M059J (cell line): ENCODE data around the gene ZNRF2. TPM values are rescaled to one million over a fixed set of nuclear protein-coding genes. Genes with fewer than 3 reads are reported as not detected.
A peak's percentile ranks its signal among the peaks of the same experiment; 100 is the strongest.

Experiments
- DNase-seq: peaks from one replicate; pipeline ENCODE4 v3.0.0-alpha.2; 2012; ENCODE audit warnings: low read depth
- total RNA-seq: library from RNA; depleted of rRNA; stranded (reverse); fragments of >200 nt; shearing (Covaris generic); gene quantifications from 2 replicates; pipeline ENCODE4 v1.2.3, GENCODE V29; 2014; rRNA removed

Gene ZNRF2
- 10.3 and 12.1 TPM in 2 replicates for total RNA-seq

- peak; percentile 99 for DNase-seq
Measured at GRCh38 chr7:30284298-30285066, at the start of gene ZNRF2. Gene ZNRF2, plus strand, starts transcription at chr7:30284597. Its CDS starts 761 bp downstream, at chr7:30285358.

- no peak for DNase-seq
Measured at GRCh38 chr7:30237271-30237695, 47.1 kb upstream of the ZNRF2 start.

DNA sequence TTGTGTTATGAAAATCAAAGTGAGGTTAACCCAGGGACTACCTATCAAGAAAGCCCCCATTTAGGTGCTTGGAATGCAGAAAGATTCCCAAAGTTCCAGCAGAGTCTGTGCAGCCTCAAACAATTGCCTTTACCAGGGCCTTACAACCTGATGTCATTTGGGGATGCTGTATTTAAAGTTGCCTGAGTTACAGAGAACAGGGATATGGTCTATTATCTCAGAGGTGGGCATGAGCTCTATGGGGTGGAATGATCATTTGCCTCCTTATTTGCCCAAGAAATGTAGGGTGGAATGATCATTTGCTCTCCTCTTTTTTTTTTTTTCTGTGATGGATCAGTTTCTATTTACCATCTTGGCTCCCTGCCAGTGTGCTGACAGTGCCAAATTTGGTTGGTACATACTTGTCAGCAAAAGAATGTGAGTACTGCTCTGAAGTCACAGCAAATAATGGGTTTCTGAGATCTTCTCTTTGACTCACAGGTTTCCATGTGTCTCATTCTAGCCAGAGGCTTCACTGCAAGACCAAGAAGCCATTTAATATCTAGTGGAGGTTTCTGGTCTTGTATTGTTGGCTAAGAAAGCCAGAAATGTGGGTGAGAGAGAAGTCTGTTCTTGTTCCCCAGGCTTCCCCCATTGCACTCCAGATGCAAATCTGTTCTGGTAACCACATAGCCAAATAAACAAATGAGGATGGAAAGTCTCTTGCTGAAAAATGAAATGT, 45.5 kb upstream of the ZNRF2 start:
- DNase-seq, result peak; percentile 82

- peak; percentile 86 for DNase-seq
Measured at GRCh38 chr7:30240106-30240800, 44.1 kb upstream of the ZNRF2 start.

GRCh38 chr7:30241767-30242166, 42.6 kb upstream of the ZNRF2 start:
- peak; percentile 62 for DNase-seq

DNA sequence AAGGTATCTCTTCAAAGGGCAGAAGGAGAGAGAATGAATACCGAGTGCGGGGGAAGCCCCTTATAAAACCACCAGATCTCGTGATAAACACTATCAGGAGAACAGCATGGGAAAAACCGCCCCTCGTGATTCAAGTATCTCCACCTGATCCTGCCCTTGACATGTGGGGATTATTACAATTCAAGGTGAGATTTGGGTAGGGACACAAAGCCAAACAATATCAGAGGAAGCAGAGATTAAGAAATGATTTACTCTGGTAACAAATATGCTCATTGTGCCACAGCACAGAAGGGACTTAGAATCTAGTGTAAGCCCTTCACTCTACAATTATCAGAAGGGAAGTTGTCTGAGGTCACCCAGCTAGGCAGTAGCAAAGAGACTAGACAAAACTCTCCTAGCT, 40.1 kb upstream of the ZNRF2 start:
- DNase-seq, result no peak

DNA sequence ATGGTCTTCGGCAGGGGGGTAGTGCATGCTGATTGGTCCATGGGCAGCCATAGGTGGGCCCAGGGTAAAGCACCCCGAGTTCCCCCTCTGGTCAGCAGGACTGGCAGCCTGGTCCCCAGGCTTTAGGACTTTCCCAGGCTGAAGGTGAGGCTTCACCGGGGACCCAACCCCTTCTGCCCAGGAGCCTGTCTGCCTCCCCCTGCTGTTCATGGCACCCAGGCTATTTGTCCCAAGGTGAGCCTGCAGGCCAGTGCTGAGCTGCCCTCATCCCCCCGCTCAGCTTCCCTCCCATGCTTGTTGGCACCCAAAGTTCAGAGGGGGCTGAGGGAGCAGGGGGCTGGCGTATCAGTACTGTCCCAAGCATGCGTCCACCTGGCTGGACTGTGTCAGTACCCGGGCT, 38.5 kb upstream of the ZNRF2 start:
- DNase-seq, result no peak

- no peak for DNase-seq
Measured at GRCh38 chr7:30246392-30246791, 38.0 kb upstream of the ZNRF2 start.

DNA sequence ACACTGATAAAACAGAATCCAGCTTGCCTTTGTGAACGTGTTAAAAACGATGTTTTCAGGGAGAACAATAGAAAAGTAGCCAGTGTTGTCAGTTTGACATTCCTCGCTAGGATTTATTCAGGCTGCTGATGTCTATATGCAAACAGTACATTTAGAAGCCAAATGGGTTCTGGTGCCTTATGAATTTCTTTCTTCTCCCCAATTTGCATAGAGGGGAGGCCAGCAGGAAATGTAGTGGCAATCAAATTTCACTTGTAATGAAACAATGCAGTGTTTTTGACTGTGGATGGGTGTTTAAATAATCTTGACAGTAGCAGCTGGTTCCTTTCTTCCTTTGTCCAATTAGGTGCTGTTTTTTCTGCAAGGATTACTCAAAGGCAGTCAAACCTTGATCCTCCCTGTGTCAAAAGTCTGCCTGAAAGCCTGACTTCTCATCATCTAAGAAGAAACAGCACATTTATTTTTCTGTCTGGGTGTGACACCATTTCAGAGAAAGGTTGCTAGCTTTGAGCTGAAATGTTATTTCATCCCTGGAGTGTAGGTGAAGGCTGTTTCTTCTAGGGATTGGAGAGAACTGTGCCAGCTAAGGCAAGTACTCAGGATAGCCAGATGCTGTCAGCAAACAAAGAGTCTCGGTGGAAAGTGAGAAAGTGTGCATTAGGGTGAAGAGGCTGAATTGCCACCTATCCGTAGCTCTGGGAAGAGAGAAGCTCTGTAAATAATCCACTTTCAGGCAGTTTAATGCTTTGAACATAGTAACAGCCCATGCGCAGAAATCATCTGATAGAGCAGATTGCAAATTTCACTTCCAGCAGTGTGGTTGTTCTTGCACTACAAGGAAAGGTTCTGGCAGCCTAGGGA, 36.6 kb upstream of the ZNRF2 start:
- DNase-seq, result no peak

DNA sequence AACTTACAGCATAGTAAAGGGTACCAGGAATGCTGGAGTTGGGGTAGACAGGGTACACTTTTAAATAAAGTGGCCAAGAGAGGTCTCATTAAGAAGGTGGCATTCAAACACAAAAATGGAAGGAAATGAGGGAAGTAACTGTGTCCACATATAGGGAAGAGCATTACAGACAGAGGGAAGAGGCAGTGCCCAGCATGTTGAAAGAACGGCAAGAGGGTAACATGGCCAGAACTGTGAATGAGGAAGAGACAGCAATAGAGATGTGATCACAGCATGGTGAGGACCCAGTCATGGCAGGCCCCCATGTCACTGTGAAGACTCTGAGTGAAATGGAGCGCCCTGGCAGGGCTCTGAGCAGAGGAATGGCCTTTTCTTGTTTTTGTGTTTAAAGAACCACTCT, 35.1 kb upstream of the ZNRF2 start:
- no peak for DNase-seq

GRCh38 chr7:30249986-30250774, 34.2 kb upstream of the ZNRF2 start:
- DNase-seq, result no peak

- DNase-seq, result peak; percentile 18
Measured at GRCh38 chr7:30251708-30252329, 32.6 kb upstream of the ZNRF2 start.

DNA sequence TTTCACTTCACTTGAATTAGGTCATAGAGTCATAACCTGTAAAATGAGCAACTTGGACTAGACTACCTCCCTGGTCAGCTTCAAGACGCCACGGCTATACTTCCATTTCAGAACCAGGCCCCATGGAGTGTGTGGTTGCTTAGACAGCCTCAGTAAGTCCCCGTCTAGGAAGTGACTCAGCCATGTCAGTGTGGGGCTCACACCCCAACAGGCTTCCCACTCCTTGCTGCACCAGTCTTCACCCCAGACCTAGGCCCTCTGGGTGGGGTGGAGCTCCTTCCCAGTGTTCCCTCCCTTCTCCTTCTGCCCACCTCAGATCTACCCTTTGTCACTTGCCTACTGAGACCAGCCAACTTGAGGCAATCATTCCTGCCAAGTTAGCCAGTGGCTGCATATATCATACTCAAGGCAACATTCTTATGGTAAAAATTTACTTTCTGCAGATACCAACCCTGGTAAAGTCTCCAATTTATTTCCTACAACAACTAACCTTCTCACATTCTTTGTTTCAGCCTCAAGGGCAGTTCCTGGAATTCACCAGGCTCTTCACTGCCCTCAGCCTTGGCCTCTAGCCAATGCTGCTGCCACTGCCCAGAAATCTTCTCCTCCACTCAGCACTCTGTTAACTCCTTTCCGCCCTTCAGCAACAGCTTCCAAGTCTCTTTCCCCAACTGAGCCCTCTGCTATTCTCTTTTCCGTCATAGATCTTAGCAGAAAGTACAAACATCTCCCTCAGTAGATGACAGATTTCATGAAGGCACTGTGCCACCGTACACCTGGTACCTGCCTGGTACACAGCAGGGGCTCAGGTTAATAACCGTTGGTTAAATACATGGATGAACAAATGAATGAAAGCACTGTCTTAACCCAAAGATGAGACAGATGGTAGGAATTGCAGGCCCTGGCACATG, 31.3 kb upstream of the ZNRF2 start:
- peak; percentile 91 for DNase-seq

- DNase-seq, result no peak
Measured at GRCh38 chr7:30253796-30254165, 30.6 kb upstream of the ZNRF2 start.

- DNase-seq, result no peak
Measured at GRCh38 chr7:30254248-30254647, 30.1 kb upstream of the ZNRF2 start.

DNA sequence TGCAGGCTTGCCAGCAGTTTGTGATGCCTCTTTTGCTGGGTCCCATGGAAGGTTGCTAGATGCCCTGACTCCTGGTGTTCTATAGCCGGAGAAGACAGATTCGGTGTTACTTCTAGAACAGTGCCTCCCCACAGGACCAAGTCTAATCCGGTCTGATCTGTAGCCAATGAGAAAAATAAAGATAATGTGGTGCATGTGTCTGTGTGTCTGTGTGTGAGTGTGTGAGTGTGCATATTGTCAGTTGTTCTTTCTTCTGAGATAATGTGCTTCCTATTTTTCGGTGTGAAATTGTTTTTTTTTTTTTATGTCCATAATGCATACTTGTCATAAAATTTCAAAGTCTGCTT, 29.7 kb upstream of the ZNRF2 start:
- DNase-seq, result no peak

DNA sequence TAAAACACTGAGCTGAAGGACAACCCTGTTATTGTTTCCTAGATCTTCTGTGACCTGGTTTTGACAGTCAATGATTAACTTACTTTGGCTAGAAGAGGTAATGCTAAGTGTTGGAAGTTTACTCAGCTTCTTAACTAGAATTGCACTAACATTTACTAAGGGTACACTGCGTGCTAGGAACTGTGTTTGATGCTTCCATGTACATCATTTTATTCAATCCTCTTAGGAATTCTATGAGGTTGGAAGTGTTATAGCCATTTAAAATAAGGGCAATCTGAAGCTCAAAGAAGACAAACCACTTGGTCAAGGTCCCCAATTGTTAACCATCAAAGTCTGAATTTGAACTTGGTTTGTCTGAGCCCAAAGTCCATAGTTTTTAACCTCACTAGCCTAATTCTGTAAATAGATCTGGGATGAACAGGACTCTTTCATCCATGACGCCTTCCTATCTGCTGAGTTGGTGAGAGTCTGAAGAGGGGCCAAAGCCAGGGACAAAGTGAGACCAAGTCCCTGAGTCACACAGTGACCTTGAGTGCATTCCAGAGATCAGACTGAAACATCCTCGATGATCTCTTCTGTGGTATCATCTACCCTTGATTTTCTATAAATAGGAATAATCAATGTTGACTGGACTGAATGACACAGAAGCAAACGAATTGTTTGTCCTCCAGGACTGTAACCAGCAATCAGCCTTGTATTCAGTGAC, 29.2 kb upstream of the ZNRF2 start:
- DNase-seq, result no peak

GRCh38 chr7:30256349-30256858, 28.0 kb upstream of the ZNRF2 start:
- DNase-seq, result no peak
